BLaER1 (cell line): ENCODE data around the gene BCL6.

Experiments
- H3K27ac ChIP-seq: shearing (Covaris generic); formaldehyde crosslinking; 2 replicates; pipeline ENCODE4 v1.8.1; 2022
- H3K27me3 ChIP-seq: shearing (Covaris generic); formaldehyde crosslinking; 2 replicates; pipeline ENCODE4 v1.8.1; 2022
- H3K36me3 ChIP-seq: shearing (Covaris generic); formaldehyde crosslinking; 2 replicates; pipeline ENCODE4 v1.8.1; 2022
- H3K4me1 ChIP-seq: shearing (Covaris generic); formaldehyde crosslinking; 2 replicates; pipeline ENCODE4 v1.8.1; 2022
- H3K4me2 ChIP-seq: shearing (Covaris generic); formaldehyde crosslinking; 2 replicates; pipeline ENCODE4 v1.8.1; 2022
- H3K4me3 ChIP-seq: shearing (Covaris generic); formaldehyde crosslinking; 2 replicates; pipeline ENCODE4 v1.8.1; 2022
- H3K9ac ChIP-seq: shearing (Covaris generic); formaldehyde crosslinking; 2 replicates; pipeline ENCODE4 v1.8.1; 2022
- H3K9me3 ChIP-seq: shearing (Covaris generic); formaldehyde crosslinking; 2 replicates; pipeline ENCODE4 v1.8.1; 2022
- H4K20me1 ChIP-seq: shearing (Covaris generic); formaldehyde crosslinking; 2 replicates; pipeline ENCODE4 v1.8.1; 2022
- Cebpa-rat ChIP-seq: shearing (Covaris generic); IDR thresholded peaks from 2 replicates; pipeline ENCODE4 v1.8.1; 2022

BCL6 gene

DNA sequence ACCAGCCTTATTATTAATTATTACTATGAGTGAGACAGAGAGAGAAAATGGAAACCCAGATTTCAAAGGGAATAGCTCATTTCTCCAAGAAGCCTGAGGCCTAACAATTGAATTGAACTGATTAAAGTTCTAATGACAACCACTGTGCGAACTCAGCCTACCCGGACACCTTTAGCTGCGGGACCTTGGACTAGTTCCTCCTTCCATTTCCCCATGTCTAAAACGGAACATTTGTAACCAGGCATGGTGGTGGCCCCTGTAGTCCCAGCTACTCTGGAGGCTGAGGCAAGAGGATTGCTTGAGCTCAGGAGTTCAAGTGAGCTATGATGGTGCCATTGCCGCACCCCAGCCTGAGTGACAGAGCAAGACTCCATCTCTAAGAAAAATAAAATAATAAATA lies 26.5 kb downstream of the BCL6 start:
- Histone ChIP-seq H3K4me1 (peaks cover 13% of the 10 kb centered on the region), H3K9ac (no peak overlapping the region), H3K4me2 (no peak overlapping the region), H3K9me3 (no peaks in the 10 kb centered on the region), H3K27me3 (no peaks in the 10 kb centered on the region), H3K27ac (no peak overlapping the region), H3K36me3 (peaks cover 39% of the 10 kb centered on the region), H3K4me3 (no peak overlapping the region), H4K20me1 (peaks cover 41% of the 10 kb centered on the region)
- no peak for TF ChIP-seq Cebpa-rat

- TF ChIP-seq Cebpa-rat, result no peak
- H3K4me3 ChIP-seq, result no peak overlapping the region
- no peak overlapping the region for H3K4me2 ChIP-seq
- no peaks in the 10 kb centered on the region for H3K27me3 ChIP-seq
- H4K20me1 ChIP-seq, result peaks cover 28% of the 10 kb centered on the region
- no peaks in the 10 kb centered on the region for H3K9me3 ChIP-seq
- no peak overlapping the region for H3K9ac ChIP-seq
- no peak overlapping the region for H3K27ac ChIP-seq
- peaks cover 13% of the 10 kb centered on the region for H3K4me1 ChIP-seq
- peaks cover 26% of the 10 kb centered on the region for H3K36me3 ChIP-seq
These were observed 27.7 kb downstream of the BCL6 start for GRCh38 chr3:187717572-187717971.

DNA sequence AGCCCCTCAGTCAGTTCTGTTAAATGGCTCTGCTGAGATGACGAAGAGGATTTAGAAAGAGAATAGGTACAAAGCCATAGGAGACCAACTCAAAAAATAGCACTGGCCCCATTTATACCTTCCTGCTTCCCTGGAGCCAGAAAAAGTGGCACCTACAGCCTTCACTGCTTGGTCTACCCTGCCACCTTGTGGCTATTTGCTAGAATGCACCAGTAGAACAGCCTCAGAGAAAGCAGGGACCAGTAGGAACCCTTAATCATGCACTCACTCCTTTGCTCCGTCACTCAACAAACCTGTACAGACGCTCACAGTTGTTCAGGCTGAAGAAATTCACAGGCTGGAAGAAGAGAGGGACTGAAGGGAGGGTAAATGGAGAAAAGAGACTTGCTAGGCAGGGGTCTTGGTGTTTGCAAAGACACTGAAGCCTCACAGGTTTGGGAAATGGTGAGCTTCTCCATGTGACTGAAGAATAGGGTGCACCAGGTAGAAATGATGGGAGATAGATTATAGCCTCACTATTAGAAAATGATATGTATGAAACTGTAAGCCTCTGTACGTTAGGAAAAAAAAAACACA lies 30.8 kb downstream of the BCL6 start:
- no peaks in the 10 kb centered on the region for H3K36me3 ChIP-seq
- H3K9ac ChIP-seq, result no peak overlapping the region
- peak overlapping the region; percentile 50 for H3K4me2 ChIP-seq
- H3K4me3 ChIP-seq, result no peak overlapping the region
- peaks cover 13% of the 10 kb centered on the region for H3K4me1 ChIP-seq
- H3K27me3 ChIP-seq, result no peaks in the 10 kb centered on the region
- no peaks in the 10 kb centered on the region for H4K20me1 ChIP-seq
- H3K9me3 ChIP-seq, result no peaks in the 10 kb centered on the region
- H3K27ac ChIP-seq, result no peak overlapping the region
- no peak for TF ChIP-seq Cebpa-rat

DNA sequence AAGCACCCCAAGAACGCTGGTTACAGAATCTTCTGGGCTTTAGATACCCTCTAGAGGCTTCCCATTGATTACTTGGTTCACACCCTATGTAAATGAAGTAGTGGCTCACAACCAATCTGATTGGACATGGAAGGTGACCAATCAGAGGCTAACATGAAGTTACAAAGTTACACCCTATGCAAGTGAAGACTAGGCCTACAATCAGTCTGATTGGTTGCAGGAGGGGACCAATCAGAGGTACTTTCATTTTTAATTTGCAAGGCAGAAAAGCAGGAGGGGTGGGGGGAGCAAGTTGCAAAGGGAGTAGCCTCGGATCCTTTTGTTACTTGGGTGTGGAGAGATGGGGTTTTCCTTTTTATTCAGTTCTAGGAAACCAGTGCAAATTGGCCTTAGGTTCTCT lies 31.8 kb downstream of the BCL6 start:
- H3K27me3 ChIP-seq, result no peaks in the 10 kb centered on the region
- no peak overlapping the region for H3K27ac ChIP-seq
- no peaks in the 10 kb centered on the region for H4K20me1 ChIP-seq
- H3K9ac ChIP-seq, result no peak overlapping the region
- TF ChIP-seq Cebpa-rat, result no peak
- no peak overlapping the region for H3K4me2 ChIP-seq
- no peaks in the 10 kb centered on the region for H3K9me3 ChIP-seq
- H3K4me3 ChIP-seq, result no peak overlapping the region
- H3K4me1 ChIP-seq, result peaks cover 13% of the 10 kb centered on the region
- no peaks in the 10 kb centered on the region for H3K36me3 ChIP-seq

GRCh38 chr3:187709155-187709554 lies 36.1 kb downstream of the BCL6 start:
- Histone ChIP-seq H3K4me3 (no peak overlapping the region), H3K27ac (no peak overlapping the region), H3K36me3 (no peaks in the 10 kb centered on the region), H4K20me1 (no peaks in the 10 kb centered on the region), H3K9me3 (no peaks in the 10 kb centered on the region), H3K4me2 (no peak overlapping the region), H3K4me1 (no peaks in the 10 kb centered on the region), H3K27me3 (no peaks in the 10 kb centered on the region), H3K9ac (no peak overlapping the region)
- TF ChIP-seq Cebpa-rat, result no peak

DNA sequence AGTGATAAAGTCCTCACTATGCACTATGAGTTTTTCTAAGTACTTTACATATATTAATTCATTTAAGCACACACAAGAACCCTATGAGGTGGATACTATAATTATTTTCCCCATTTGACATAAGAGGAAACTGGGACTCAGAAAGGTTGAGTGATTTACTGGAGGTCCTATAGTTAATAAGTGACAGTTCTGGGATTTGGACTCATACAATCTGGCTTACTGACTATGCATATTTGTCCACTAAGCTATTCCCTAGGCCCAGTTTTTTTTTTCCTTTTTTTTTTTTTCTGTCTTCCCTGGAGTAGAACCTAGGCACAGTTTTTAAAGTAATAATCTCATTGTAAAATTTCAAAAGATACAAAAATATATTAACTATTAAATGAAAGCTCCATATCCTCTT lies 36.6 kb downstream of the BCL6 start:
- Histone ChIP-seq H3K9me3 (no peaks in the 10 kb centered on the region), H3K27ac (no peak overlapping the region), H4K20me1 (no peaks in the 10 kb centered on the region), H3K4me3 (no peak overlapping the region), H3K4me1 (no peaks in the 10 kb centered on the region), H3K36me3 (no peaks in the 10 kb centered on the region), H3K9ac (no peak overlapping the region), H3K27me3 (no peaks in the 10 kb centered on the region), H3K4me2 (no peak overlapping the region)
- TF ChIP-seq Cebpa-rat, result no peak

GRCh38 chr3:187706971-187707370 lies 38.3 kb downstream of the BCL6 start:
- H3K9ac ChIP-seq, result no peak overlapping the region
- no peaks in the 10 kb centered on the region for H3K36me3 ChIP-seq
- no peak overlapping the region for H3K27ac ChIP-seq
- no peaks in the 10 kb centered on the region for H3K9me3 ChIP-seq
- no peak overlapping the region for H3K4me3 ChIP-seq
- no peaks in the 10 kb centered on the region for H3K4me1 ChIP-seq
- H3K27me3 ChIP-seq, result no peaks in the 10 kb centered on the region
- no peak for TF ChIP-seq Cebpa-rat
- no peak overlapping the region; the same call in 1 of the 2 replicates for H3K4me2 ChIP-seq
- no peaks in the 10 kb centered on the region for H4K20me1 ChIP-seq

DNA sequence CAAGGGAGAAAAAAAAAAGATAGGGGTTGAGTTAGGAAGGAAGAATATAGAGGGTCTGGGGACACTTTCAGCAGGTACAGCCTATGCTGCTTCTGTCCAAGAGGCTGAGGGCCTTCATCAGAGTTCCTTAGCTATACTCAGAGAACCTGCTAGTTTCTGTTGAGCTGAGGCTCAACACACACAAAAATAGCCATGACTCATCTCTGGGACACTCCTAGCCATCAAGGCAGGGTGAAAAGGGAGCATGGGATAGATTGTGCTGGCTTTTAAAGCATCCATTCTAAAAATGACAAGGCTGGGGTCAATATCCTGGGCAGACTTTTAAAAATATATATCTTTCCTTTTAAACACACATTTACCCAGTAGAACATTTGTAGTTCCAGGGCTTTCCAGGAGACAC lies 40.1 kb downstream of the BCL6 start:
- Histone ChIP-seq H3K9ac (no peak overlapping the region), H3K27ac (no peak overlapping the region), H3K4me3 (no peak overlapping the region), H3K9me3 (no peaks in the 10 kb centered on the region), H3K36me3 (no peaks in the 10 kb centered on the region), H3K27me3 (no peaks in the 10 kb centered on the region), H3K4me2 (no peak overlapping the region), H3K4me1 (no peaks in the 10 kb centered on the region), H4K20me1 (no peaks in the 10 kb centered on the region)
- no peak for TF ChIP-seq Cebpa-rat

- Histone ChIP-seq H3K27ac (no peak within 1 kb of the TSS), H3K36me3 (no peaks in the 10 kb centered on the region), H3K4me1 (no peaks in the 10 kb centered on the region), H3K9ac (no peak within 1 kb of the TSS), H3K27me3 (no peaks in the 10 kb centered on the region), H3K4me3 (no peak within 1 kb of the TSS), H4K20me1 (no peaks in the 10 kb centered on the region), H3K9me3 (no peaks in the 10 kb centered on the region), H3K4me2 (no peak within 1 kb of the TSS)
- TF ChIP-seq Cebpa-rat, result no peak
These were observed 42.7 kb downstream of the BCL6 start, which contains the start of gene RTP2 for GRCh38 chr3:187702507-187703033. RTP2 (minus strand) TSS chr3:187702557; CDS start chr3:187702128, 429 bp downstream.

DNA sequence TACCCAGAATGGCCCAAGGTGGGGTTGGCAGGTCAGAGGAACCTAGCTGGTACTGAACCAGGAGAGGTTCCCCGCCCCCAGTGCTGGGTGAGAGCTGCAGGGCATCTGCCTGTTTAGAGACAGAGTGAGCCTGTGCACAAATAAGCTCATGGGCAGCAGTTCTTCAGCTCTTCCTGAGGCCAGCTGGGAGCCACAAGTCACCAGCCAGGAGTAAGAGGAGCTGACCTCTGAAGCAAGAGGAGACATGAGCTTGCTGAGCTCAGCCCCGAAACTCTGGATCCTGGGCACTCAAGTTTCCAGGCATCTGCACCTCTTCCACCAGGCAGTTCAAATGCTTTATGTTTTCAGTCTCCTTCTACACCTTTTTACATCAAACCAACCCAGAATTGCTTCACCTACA lies 45.0 kb downstream of the BCL6 start:
- Histone ChIP-seq H3K9me3 (no peaks in the 10 kb centered on the region), H3K4me1 (no peaks in the 10 kb centered on the region; the same call in 1 of the 2 replicates), H3K4me2 (no peak overlapping the region), H3K36me3 (no peaks in the 10 kb centered on the region), H3K9ac (no peak overlapping the region), H3K27me3 (no peaks in the 10 kb centered on the region), H3K4me3 (no peak overlapping the region), H4K20me1 (no peaks in the 10 kb centered on the region), H3K27ac (no peak overlapping the region)
- TF ChIP-seq Cebpa-rat, result no peak
